ENCODE data around the gene C14orf93. TPM values are rescaled to one million over a fixed set of nuclear protein-coding genes. Genes with fewer than 3 reads are reported as not detected.

C14orf93 gene
- total and polyA plus RNA-seq, 4 donors = 7.5 to 14.9 (median 9.3) TPM

GRCh38 chr14:22974530-22975313, 35.2 kb downstream of the C14orf93 start:
- Histone ChIP-seq H3K36me3 (ENCODE audit: control insufficient read depth in 4 of 4, insufficient read depth in 4 of 4, low read length in 4 of 4) (peaks cover 0 to 33% (median 14%) of the 10 kb centered on the region in 4 donors), H3K9me3 (ENCODE audit: control insufficient read depth in 4 of 4, insufficient read depth in 3 of 4, low read length in 3 of 4) (no peaks in the 10 kb centered on the region), H3K9ac (ENCODE audit: insufficient read depth in 1 of 2, low read length in 2 of 2) (no peak overlapping the region), H3K27me3 (ENCODE audit: control insufficient read depth in 3 of 3, insufficient read depth in 3 of 3, low read length in 2 of 3) (no peaks in the 10 kb centered on the region), H3K27ac (ENCODE audit: low read depth in 1 of 2, low read length in 1 of 2) (no peak overlapping the region), H3K4me3 (no peak overlapping the region), H3K4me1 (ENCODE audit: control insufficient read depth in 5 of 5, insufficient read depth in 5 of 5, low read length in 5 of 5) (peaks cover 0 to 32% (median 22%) of the 10 kb centered on the region in 5 donors)
- no peak for ATAC-seq (ENCODE audit: insufficient read depth, low FRiP score)
- no peak for TF ChIP-seq CTCF (IDR thresholded peaks at IDR 0.05; ENCODE audit: control extremely low read depth, extremely low read depth)
- no peak for DNase-seq
- WGBS, 2 donors = 75 to 89% methylated on average over 9 of the region's 9 CpGs

- DNase-seq = peak; percentile 64 to 80 (median 68)
- H3K4me3 ChIP-seq = no peak overlapping the region
Measured at GRCh38 chr14:22973217-22974032, 36.5 kb downstream of the C14orf93 start.

GRCh38 chr14:22972313-22972930, 37.5 kb downstream of the C14orf93 start:
- Histone ChIP-seq H3K4me3 (no peak overlapping the region), H3K9ac (ENCODE audit: insufficient read depth in 1 of 2, low read length in 2 of 2) (no peak overlapping the region), H3K27ac (ENCODE audit: low read depth in 1 of 2, low read length in 1 of 2) (no peak overlapping the region), H3K4me1 (ENCODE audit: control insufficient read depth in 5 of 5, insufficient read depth in 5 of 5, low read length in 5 of 5) (peaks cover 0 to 11% (median 10%) of the 10 kb centered on the region in 5 donors), H3K36me3 (ENCODE audit: control insufficient read depth in 4 of 4, insufficient read depth in 4 of 4, low read length in 4 of 4) (peaks cover 0 to 32% (median 18%) of the 10 kb centered on the region in 4 donors), H3K27me3 (ENCODE audit: control insufficient read depth in 3 of 3, insufficient read depth in 3 of 3, low read length in 2 of 3) (no peaks in the 10 kb centered on the region), H3K9me3 (ENCODE audit: control insufficient read depth in 4 of 4, insufficient read depth in 3 of 4, low read length in 3 of 4) (no peaks in the 10 kb centered on the region)
- DNase-seq (no peak), ATAC-seq (ENCODE audit: insufficient read depth, low FRiP score) (no peak)
- no peak for TF ChIP-seq CTCF (IDR thresholded peaks at IDR 0.05; ENCODE audit: control extremely low read depth, extremely low read depth)
- WGBS, 2 donors = 91 to 97% methylated on average over 2 of the region's 2 CpGs

More at GRCh38 chr14:22973217-22974032, 36.5 kb downstream of the C14orf93 start:
- Histone ChIP-seq H3K27ac (ENCODE audit: low read depth in 1 of 2, low read length in 1 of 2) (no peak overlapping the region), H3K36me3 (ENCODE audit: control insufficient read depth in 4 of 4, insufficient read depth in 4 of 4, low read length in 4 of 4) (peaks cover 0 to 36% (median 18%) of the 10 kb centered on the region in 4 donors), H3K4me1 (ENCODE audit: control insufficient read depth in 5 of 5, insufficient read depth in 5 of 5, low read length in 5 of 5) (peaks cover 0 to 19% (median 16%) of the 10 kb centered on the region in 5 donors), H3K9me3 (ENCODE audit: control insufficient read depth in 4 of 4, insufficient read depth in 3 of 4, low read length in 3 of 4) (no peaks in the 10 kb centered on the region), H3K27me3 (ENCODE audit: control insufficient read depth in 3 of 3, insufficient read depth in 3 of 3, low read length in 2 of 3) (no peaks in the 10 kb centered on the region), H3K9ac (ENCODE audit: insufficient read depth in 1 of 2, low read length in 2 of 2) (no peak overlapping the region)
- peak; percentile 79 for TF ChIP-seq CTCF (IDR thresholded peaks at IDR 0.05; ENCODE audit: control extremely low read depth, extremely low read depth)
- peak; percentile 71 for ATAC-seq (ENCODE audit: insufficient read depth, low FRiP score)
- 81 to 83% methylated on average over 6 of the region's 6 CpGs for WGBS, 2 donors
